ENCODE data around the gene FLNB.
"Not testable (repeated sequence)": the region's sequence is repeated elsewhere in the genome, so short reads cannot be mapped to it uniquely, and the experiment has no call there.

The FLNB gene

DNA sequence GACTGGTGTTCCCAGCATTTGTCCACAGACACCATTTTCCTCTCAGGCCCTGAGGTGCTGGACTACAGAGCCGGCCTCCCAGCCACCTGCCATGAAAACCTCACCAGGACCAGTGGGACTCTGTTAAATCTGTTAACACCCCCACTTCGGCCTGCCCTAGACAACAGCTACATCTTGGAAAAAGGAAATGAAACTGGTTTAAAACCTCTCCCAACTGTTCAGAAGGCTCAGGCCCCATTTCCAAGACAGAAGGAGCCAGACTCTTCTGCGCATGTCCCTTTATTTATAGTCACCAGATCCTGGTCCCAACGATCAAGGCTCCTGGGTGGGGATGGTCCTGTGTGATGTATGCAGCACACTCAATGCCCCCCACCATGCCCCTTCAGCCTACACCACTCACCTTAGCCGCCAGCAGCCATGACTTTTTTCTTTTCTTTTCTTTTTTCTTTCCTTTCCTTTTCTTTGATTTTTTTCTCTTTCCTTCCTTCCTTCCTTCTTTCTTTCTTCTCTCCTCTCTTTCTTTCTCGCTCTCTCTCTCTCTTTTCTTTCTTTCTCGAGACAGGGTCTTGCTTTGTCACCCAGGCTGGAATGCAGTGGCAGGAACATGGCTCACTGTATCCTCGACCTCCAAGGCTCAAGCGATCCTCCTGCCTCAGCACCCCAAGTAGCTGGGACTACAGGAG lies 25.5 kb upstream of the FLNB start:
- DNase-seq: no peak

DNA sequence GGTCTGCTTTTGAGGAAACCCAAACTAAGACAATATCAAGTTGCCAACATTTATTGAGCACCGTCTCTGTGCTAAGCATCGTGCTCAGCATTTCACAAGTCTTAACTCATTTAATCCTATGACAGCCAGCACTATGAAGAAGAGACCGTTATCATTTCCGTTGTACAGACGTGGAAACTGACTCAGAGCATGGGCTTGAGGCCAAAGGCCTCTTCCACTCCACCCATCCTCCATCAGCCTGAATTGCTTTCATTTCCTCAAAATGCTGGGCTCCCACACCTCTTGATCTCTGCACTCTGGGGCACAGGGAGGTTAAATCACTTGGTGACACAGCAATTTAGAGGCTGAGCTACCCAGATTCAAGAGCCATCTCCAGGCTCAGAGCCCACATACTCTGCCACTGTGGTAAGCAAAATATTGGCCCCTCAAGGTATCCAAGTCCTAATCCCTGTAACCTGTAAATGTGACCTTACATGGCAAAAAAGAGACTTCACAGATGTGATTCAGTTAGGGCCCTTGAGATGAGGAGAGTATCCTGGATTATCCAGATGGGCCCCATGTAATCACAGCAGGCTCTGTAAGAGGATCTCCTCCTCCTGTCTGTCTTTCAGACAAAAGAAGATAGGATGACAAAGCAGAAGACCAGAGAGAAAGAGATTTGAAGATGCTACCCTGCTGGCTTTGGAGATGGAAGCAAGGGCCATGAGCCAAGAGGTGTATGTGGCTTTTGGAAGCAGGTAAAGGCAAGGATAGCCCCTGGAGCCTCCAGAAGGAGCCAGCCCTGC lies 24.3 kb upstream of the FLNB start:
- peak; percentile 77 for DNase-seq

DNA sequence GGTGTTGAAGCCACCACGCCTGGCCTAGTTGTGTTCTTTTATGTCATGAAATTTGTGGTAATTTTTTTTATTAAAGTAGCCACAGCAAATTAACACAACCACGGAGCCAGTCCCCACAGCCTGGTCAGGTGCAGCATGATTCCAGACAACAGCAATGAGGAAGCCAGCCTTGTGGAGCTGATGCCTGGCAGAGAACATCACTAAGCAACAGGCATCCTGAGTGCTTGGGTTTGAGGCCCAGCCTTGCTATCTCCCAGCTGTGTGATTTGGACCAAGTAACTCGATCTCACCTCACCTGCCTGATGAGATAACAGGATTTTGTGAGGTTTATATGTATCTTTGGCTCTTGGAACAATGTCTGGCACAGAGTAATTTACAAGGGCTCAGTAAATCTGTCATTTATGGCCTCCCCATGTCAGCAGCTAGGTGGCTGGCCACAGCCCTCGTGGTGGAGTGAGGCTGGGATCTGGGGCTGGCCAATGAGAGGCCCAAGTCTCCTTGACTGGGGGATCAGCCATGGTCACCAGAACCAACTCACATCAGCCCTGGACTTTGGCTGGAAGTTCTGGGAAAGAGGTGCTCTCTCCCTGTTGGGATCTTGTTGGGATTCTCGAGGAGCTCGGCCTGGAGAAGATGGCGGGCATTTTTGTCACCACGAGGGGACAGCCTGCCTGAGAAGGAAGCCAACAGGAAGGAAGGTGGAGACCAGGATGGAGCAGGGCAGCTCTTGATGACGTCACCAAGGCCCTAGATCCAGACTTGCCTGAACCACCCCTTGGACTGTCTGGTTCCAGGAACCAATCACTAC lies 22.8 kb upstream of the FLNB start:
- DNase-seq: no peak

DNA sequence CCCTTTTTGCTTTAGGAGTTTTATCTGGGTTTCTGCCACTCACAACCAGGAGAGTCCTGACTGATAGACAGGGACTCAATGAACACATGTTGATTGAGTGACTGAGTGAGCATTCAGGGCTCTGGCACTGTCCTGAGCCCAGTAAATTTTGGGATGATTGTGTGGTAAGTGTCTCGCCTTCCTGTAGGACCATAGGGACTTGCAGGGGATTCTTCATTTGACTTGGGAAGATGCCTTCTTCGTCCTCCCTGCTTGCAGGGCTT lies 22.3 kb upstream of the FLNB start:
- DNase-seq: no peak

DNA sequence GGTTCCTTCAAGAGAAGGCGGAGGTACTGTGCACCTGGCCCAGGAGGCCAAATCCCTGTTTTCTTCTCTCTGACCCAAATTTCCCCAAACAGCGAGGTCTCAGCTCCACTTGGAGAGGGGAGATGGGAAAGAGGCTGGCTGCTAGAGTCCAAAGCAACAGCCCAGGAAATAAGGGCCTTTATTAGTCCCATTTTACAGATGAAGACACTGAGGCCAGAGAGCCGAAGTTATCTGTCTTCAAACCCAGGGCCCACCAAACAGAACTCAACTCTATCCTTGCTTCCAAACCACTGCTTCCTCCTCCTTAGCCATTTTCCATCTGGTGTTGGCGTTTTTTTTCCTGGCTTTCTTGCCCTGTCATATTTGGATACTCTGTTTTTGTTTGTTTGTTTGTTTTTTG lies 22.0 kb upstream of the FLNB start:
- no peak for DNase-seq

DNA sequence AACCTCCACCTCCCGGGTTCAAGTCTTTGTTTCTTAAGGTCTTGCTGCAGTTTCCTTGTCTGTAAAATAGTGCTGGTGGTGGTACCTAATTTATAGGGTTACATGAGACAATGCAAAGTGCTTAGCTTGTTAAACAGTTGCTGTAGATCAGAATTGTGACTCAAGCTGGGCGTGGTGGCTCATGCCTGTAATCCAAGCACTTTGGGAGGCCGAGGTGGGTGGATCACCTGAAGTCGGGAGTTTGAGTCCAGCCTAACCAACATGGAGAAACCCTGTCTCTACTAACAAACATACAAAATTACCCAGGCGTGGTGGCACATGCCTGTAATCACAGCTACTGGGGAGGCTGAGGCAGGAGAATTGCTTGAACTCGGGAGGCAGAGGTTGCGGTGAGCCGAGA lies 19.0 kb upstream of the FLNB start:
- not testable (repeated sequence) for DNase-seq

DNA sequence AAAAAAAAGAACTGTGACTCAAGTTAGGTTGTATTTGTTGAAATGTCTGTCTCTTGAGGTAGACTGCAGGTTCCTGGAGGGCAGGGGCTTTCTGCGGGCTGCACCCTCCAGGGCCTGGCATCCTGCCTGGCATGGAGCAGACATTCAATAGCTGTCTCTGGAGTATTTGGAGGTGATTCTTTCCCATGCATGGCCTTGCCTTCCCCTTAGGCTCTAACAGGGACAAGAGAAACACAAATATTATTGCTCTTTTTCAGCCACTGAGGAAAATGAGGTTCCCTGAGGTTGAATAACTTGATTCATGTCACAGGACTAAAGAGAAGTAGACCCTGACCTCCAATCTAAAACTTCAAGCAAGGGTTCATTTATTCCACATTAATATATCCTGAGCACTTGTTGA lies 18.6 kb upstream of the FLNB start:
- no peak for DNase-seq

DNA sequence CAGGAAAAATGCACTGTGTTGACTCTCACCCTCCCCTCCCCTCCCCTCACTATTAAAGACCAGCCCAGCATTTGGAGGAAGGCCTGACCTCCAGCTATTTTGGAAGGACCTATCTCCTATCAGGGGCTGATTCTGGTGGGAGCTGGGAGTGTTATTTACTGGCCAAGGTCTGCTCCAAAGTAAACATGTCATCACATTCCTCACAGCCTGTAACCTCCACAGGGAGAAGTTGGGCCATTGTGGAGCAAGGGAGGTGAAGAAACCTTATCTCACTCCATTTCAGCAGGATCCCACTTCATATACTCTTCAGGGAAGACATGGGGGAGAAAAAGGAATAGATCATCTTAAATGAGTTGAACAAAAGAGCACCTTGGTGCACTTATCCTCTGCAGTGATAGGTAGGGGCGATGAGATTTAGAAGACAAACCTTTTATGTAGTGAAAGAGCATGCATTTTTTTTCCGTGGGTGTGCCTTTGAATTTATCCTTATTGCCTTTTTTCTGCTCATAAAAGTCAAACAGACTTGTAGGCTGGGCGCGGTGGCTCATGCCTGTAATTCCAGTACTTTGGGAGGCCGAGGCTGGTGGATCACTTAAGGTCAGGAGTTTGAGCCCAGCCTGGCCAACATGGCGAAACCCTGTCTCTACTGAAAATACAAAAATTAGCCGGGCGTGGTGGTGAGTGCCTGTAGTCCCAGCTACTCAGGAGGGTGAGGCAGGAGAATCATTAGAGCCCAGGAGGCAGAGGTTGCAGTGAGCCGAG lies 15.6 kb upstream of the FLNB start:
- DNase-seq: no peak

DNA sequence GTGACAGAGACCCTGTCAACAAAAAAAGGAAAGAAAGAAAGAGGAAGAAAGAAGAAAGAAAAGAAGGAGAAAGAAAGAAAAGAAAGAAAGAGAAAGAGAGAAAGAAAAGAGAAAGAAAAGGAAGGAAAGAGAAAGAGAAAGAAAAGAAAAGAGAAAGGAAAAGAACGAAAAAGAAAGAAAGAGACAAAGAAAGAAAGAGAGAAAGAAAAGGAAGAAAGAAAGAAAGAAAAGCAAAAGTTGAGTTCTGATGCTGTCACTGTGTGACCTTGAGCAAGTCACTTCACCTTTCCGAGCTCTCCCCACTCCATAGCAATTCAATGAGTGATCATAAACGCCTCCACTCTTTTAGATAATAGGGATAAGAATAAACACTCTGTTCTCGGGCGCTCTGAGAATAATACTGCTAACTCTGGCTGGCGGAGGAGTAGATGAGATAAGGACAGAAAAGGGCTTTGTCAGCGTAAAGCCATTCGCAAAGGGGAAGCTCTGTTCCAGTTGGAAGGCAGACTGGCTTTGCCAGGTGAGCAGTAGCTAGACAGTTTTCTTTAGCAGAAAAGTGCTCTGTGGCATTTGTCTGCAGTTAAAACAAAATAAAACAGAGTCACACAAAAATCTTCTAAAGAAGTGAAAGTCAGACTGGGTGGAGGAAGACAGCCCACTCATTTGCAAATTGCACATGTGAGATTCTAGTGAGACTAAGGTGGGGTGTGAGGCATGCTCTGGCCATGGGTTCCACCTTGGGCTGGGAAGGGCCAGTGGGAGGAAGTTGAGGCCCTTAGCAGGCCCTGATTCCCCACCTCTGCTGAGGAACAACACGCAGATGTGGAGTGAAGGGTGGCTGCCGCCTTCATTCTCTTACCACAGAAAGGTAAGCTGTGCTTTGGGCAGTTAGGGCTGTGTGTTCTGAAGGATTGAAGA lies 9.6 kb upstream of the FLNB start:
- DNase-seq: no peak

DNA sequence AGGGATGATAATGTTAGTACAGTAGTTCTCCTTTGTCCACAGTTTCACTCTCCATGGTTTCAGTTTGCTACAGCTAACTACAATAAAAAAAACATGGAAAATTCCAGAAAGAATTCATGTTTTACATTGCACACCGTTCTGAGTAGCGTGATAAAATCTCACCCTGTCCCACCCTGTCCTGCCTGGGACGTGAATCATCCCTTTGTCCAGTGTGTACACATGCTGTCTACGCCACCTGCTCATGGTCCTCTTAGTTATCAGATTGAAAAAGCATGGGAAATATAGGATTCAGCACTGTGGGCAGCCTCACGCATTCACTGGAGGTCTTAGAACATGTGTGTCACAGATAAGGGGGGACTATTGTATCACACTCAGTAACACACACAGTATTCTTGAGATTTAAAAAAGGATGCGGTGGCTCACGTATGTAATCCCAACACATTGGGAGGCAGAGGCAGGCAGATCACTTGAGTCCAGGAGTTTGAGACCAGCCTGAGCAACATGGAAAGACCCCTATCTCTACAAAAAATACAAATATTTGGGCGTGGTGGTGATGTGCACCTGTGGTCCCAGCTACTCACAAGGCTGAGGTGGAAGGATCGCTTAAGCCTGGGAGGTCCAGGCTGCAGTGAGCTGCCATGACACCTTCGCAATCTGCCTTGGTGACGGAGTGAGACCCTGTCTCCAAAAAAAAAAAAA lies 8.7 kb upstream of the FLNB start:
- DNase-seq: no peak

DNA sequence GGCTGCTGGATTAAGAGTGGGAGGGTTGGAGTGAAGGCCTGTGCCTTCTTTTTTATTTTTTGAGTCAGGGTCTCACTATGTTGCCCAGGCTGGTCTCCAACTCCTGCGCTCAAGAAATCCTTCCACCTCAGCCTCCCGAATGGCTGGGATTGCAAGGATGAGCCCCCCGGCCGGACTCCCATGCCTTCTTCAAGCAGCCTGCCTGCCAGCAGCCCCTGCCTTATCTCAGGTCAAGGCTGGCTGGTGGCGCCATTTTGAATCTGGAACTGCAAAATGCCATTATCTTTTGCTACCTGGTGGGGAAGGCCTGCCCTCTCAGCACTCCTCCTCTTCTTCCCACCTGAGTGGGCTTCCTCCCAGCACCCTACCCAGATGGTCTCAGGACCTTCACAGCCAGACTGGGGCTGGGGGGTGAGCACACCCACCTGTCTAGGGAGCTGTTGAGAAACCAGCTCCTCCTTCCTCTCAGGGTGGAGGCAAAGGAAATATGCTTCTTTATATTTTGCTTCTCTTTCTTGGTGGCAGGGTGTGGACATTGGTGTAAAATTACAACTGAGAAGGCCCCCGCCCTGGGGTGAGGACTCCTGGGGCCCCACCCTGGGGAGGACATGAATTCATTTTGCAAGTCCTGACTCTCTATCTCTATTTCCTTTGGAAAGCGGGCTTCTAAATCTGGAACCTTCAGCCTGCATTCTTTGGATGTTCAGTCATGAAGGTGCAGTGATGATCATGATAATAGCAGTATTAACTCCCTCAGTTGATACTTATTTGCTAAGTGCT lies 7.7 kb upstream of the FLNB start:
- no peak for DNase-seq

DNA sequence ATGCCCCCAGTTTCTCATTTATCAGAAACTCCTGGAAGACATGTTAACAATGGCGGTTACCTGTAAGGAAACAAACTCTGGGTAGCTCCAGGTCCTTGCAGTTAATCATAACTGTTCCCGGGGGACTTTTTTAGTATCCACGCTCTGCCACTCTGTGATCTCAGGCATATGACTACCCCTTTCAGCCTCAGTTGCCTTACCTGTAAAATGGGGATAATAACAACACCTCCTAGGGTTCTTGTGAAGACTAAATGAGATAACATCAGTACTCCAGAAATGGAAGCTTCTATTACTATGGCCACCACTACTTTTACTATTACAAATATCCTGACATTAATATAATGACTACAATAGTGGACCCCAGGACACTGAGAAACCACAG lies 7.1 kb upstream of the FLNB start:
- no peak for DNase-seq

DNA sequence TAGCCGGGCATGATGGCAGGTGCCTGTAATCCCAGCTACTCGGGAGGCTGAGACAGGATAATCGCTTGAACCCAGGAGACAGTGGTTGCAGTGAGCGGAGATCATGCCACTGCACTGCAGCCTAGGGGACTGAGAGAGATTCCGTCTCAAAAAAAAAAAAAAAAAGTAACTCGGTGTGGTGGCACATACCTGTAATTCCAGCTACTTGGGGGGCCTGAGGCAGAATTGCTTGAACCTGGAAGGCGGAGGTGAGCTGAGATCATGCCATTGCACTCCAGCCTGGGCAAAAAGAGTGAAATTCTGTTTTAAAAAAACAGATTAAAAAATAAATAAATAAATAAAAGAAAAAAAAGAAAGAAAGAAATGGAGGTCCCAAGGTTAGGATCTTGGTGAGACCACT lies 6.2 kb upstream of the FLNB start:
- no peak for DNase-seq

DNA sequence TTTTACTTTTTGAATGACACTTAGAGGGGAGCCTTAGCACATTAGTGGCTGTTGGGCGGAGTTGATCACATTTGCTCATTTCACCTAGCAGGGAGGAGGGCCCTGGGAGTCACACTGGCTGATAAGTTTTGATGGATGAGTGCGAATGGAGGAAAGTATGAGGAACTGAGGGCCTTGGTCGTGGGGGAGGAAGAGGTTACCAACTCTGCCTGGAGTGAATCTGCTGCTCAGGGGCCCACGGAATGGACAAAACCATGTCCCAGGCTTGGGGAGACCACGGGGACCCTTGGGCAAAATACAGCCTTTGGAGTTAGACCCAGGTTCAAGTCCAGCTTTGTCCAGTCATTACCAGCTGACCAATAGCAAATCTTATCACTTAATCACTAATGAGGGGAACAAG lies 5.1 kb upstream of the FLNB start:
- DNase-seq: no peak

DNA sequence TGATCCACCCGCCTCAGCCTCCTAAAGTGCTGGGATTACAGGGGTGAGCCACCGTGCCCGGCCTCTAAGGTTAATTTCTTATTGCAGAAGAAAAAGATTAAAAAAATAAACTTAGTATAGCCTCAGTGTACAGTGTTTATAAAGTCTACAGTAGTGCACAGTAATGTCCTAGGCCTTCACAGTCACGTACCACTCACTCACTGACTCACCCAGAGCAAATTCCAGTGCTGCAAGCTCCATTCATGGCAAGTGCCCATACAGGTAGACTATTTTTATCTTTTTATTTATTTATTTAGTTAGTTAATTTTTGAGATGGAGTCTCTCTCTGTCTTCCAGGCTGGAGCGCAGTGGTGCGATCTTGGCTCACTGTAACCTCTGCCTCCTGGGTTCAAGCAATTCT lies 3.2 kb upstream of the FLNB start:
- DNase-seq: no peak

DNA sequence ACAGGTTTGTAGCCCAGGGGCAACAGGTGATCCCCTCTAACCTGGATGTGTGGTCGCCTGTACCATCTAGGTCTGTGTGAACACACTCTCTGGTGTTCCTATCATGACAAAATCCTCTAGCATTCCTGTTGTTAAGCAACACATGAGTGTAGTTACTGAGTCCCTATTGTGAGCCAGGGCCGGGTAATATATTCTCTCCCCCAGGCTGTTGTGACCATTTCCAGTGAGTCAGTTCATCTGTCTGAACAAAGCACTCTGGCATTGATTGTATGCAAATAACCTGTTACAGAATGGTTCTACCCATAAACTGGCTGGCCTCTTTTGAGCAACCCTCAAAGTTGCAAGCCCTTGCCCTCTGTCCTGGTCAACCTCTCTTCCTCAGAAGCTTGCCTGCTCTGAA lies 2.6 kb upstream of the FLNB start:
- DNase-seq: no peak

DNA sequence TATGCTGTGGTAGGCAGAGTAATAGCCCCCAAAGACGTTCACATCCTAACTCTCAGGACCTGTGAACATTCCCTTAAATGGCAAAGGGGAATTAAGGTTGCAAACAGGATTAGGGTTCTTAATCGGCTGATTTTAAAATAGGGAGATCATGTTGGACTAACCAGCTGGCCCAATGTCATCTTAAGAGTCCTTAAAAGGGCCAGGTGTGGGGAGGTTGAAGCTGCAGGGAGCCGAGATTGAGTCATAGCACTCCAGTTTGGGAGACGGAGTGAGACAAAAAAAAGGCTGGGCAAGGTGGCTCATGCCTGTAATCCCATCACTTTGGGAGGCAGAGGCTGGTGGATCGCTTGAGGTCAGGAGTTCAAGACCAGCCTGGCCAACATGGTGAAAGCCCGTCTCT lies 1.6 kb upstream of the FLNB start:
- DNase-seq: no peak

DNA sequence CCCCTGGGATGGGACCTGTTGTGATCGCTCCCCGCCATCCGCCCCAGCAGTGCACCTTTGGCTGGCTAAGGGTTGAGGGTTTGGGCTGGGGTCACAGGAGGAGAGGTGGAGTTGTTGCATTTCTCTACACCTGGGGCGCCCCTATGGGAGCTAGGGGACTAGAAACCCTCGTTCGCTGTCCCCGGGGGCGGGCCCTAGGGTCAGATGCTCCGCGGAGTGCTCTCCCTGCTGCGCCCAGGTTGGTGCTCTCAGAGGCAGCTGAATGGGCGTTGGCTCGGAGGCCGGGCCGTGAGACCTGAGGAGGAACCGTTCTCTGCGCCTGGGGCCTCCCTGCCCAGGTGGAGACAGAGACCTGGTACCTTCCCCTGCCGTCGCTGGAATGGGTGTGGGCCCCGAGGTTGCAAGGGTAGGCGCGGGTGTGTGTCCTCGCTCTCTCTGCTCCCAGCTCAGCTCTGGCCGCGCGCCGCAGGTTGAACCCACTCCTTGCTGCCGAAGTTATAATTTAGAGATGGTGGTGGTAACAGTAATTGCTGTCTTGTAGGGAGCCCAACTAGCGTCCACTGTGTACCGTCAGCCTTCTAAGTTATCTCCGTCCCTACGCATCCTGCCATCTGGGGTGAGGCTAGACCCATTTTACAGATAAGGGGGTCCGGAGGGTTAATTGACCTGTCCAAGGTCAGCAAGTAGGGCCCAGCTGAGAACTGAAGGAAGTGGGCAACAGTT lies 965 bp downstream of the FLNB start:
- DNase-seq: peak; percentile 34

DNA sequence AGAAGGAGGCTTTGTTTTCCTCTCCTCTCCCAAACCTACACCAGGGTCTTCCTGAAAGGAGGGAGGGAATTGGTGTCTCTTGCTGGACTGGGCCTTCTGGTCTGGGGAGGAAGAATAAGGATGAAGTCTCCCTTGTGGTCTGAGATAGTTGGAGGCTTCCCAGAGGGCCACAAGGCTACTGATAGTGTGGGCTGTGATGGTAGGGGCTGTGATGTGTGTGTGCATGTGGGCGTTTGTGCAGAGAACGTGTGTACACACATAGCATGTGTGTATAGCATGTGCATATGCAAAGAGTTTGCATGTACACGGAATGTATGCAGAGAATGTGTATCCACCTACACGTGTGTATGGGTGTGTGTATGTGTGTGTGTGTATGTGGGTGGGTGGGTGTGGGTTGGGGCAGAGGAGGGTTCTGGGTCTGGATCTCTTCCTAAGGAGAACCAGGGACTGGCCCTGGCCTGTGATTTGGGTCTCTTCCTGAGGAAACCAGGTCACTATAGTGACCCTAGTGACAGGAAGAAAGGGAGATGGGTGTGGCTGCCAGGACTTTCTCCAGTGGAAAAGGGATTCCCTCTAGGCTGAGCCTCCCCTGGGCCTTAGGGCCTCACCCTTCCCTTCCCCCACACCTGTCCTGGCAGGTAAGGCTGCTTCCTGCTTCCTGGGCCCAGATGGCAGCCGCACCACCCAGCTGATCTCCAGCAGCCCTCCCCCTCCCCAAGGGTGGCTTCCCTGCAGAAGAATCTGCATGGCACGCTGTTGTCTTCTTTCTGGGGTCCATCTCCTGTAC lies 1.7 kb downstream of the FLNB start:
- DNase-seq: no peak
